Loucy (cell line): ENCODE results near the gene RPL37A.

Experiments used
- EZH2phosphoT487 ChIP-seq: fragments of 200-600 bp; IDR thresholded peaks from 2 replicates; pipeline ENCODE4 v1.6.1; 2018; ENCODE audit warnings: antibody characterized with exemption, mild to moderate bottlenecking, moderate library complexity, borderline replicate concordance
- TF ChIP-seq, protein P1 (sequence below): fragments of 200-600 bp; sonication (generic); conservative IDR thresholded peaks from 2 replicates; pipeline ENCODE4 v1.5.1; 2014; ENCODE audit warnings: mild to moderate bottlenecking, antibody characterized with exemption, low read length

DNA sequence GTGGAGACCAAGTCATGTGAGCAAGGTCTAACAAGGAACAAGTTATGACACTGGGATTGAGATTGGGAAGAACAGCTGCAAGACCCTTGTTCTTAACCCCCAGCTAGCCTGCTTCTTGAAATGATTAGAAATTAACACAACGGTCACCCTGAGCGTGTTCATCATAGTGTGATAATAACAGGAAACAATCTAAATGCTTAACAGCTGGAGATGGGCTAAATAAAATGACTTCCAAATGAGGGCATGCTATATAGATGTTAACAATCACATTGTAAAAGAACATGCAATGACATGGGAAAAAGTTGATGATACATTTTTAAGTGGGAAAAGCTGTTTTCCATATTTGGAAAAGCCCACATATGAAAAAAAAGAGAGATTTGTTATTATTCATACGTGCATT, 47.6 kb downstream of the RPL37A start:
- TF ChIP-seq, protein P1, sequence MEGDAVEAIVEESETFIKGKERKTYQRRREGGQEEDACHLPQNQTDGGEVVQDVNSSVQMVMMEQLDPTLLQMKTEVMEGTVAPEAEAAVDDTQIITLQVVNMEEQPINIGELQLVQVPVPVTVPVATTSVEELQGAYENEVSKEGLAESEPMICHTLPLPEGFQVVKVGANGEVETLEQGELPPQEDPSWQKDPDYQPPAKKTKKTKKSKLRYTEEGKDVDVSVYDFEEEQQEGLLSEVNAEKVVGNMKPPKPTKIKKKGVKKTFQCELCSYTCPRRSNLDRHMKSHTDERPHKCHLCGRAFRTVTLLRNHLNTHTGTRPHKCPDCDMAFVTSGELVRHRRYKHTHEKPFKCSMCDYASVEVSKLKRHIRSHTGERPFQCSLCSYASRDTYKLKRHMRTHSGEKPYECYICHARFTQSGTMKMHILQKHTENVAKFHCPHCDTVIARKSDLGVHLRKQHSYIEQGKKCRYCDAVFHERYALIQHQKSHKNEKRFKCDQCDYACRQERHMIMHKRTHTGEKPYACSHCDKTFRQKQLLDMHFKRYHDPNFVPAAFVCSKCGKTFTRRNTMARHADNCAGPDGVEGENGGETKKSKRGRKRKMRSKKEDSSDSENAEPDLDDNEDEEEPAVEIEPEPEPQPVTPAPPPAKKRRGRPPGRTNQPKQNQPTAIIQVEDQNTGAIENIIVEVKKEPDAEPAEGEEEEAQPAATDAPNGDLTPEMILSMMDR, result no peak
- no peak for TF ChIP-seq EZH2phosphoT487
